HepG2 (cell line): ENCODE data around the gene CTNND2. TPM values are rescaled to one million over a fixed set of nuclear protein-coding genes. Genes with fewer than 3 reads are reported as not detected.

ENCODE experiments used
- ATAC-seq: fragments of 200-7000 bp; cut with Tn5 transposase; 3 replicates; pipeline ENCODE4 v1.9.1; 2020; ENCODE audit warnings: mild to moderate bottlenecking, moderate library complexity
- BruUV-seq: library from RNA; stranded (reverse); fragments of 400-500 nt; replicated peaks from 2 replicates; lab custom pipeline; 2021; lab: Mats Ljungman, UMichigan
- CTCF ChIA-PET: fragments of 300-600 bp; formaldehyde crosslinking; extraction: SDS; loops from one replicate; lab custom pipeline; 2021; ENCODE audit warnings: low total read pairs, inconsistent platforms, low intra/inter-chr PET ratio; lab: Yijun Ruan, JAX
- POLR2A ChIA-PET: fragments of 350-600 bp; sonication (Branson Sonifier 250); formaldehyde crosslinking; loops from one replicate; lab custom pipeline; 2020; ENCODE audit warnings: antibody characterized with exemption, inconsistent platforms; lab: Yijun Ruan, JAX
- DNase-seq: peaks from one replicate; pipeline ENCODE4 v3.0.0-alpha.2; 2015; ENCODE audit warnings: low spot score
- FAIRE-seq: peaks from 3 replicates; lab custom pipeline; 2011; peaks lifted over from hg19 to GRCh38; lab: Jason Lieb, UNC
- H2AFZ ChIP-seq: one replicate; pipeline ENCODE4 v1.6.1; 2011; ENCODE audit warnings: low read length, inconsistent platforms
- H3K27ac ChIP-seq: fragments of 300-600 bp; 3 replicates; pipeline ENCODE4 v1.8.0; 2011; ENCODE audit warnings: mixed run types, mild to moderate bottlenecking, mixed read lengths, low read length, inconsistent platforms; ENCODE audit not compliant: insufficient read depth; ENCODE audit errors: extremely low read length
- H3K27me3 ChIP-seq, 2 experiments: fragments of 200-600 bp in 1 of 2; 2 replicates in 1 of 2; 3 replicates in 1 of 2; pipeline versions ENCODE4 v1.6.0 to v1.8.0; 2011; ENCODE audit warnings: low read length in 2 of 2, mild to moderate bottlenecking in 2 of 2, moderate library complexity in 2 of 2, inconsistent platforms in 1 of 2; ENCODE audit not compliant: insufficient read depth in 2 of 2, control insufficient read depth in 1 of 2
- H3K36me3 ChIP-seq, 2 experiments: fragments of 200-600 bp in 1 of 2; replicated peaks in 1 of 2; 2 replicates in 1 of 2; 3 replicates in 1 of 2; pipeline versions ENCODE4 v1.5.1 to v1.8.0; 2011; ENCODE audit warnings: low read length in 2 of 2, inconsistent platforms in 1 of 2; ENCODE audit not compliant: insufficient read depth in 2 of 2, control insufficient read depth in 1 of 2
- H3K4me1 ChIP-seq: 2 replicates; pipeline ENCODE4 v1.5.1; 2012; ENCODE audit warnings: low read length, inconsistent platforms; ENCODE audit not compliant: insufficient read depth
- H3K4me2 ChIP-seq: 2 replicates; pipeline ENCODE4 v1.6.0; 2011; ENCODE audit warnings: low read depth, low read length, inconsistent platforms
- H3K4me3 ChIP-seq, 3 experiments: fragments of 200-600 bp in 1 of 3; sonication (generic), shearing (Covaris generic) in 1 of 3; replicated peaks in 1 of 3; 2 replicates each; pipeline ENCODE4 v1.5.1; 2011 to 2016; ENCODE audit warnings: low read length in 3 of 3, inconsistent platforms in 2 of 3, low read depth in 2 of 3, mild to moderate bottlenecking in 2 of 3, control low read depth in 1 of 3, mixed read lengths in 1 of 3; ENCODE audit not compliant: insufficient read depth in 1 of 3
- H3K79me2 ChIP-seq: one replicate; pipeline ENCODE4 v1.6.1; 2011; ENCODE audit warnings: low read length, inconsistent platforms; ENCODE audit not compliant: insufficient read depth
- H3K9ac ChIP-seq: 2 replicates; pipeline ENCODE4 v1.6.0; 2011; ENCODE audit warnings: mild to moderate bottlenecking, low read depth, low read length, inconsistent platforms; ENCODE audit not compliant: insufficient read depth
- H3K9me3 ChIP-seq: 2 replicates; pipeline ENCODE4 v1.5.1; 2012; ENCODE audit warnings: mild to moderate bottlenecking, low read length
- H4K20me1 ChIP-seq: 2 replicates; pipeline ENCODE4 v1.6.0; 2011; ENCODE audit warnings: inconsistent platforms, mild to moderate bottlenecking, low read length, moderate library complexity; ENCODE audit not compliant: insufficient read depth
- FOSL2 ChIP-seq: sonication (generic); formaldehyde crosslinking; IDR thresholded peaks from 2 replicates; pipeline ENCODE4 v1.4.0; 2020; ENCODE audit warnings: missing genetic modification reagents
- FOXP1 ChIP-seq, 2 experiments: fragments of 450-650 bp in 1 of 2; IDR thresholded peaks; 2 replicates each; pipeline ENCODE4 v1.6.1; 2017 to 2018; ENCODE audit warnings: antibody characterized with exemption in 1 of 2
- MAFF ChIP-seq: IDR thresholded peaks from 2 replicates; pipeline ENCODE4 v1.6.1; 2011; ENCODE audit warnings: low read depth, low read length, improper control_type of control experiment
- MAFK ChIP-seq, 2 experiments: IDR thresholded peaks in 1 of 2; conservative IDR thresholded peaks in 1 of 2; 2 replicates each; pipeline ENCODE4 v1.6.1; 2011; ENCODE audit warnings: improper control_type of control experiment in 2 of 2, low read length in 2 of 2
- NFE2L2 ChIP-seq: fragments of 150-350 bp; IDR thresholded peaks from 2 replicates; pipeline ENCODE4 v1.6.1; 2014; ENCODE audit warnings: low read length
- PCBP2 ChIP-seq: fragments of 200-400 bp; formaldehyde crosslinking; optimal IDR thresholded peaks from 2 replicates; pipeline ENCODE3; 2018; ENCODE audit warnings: low read length, low read depth; ENCODE audit not compliant: poor library complexity, severe bottlenecking
- ZNF253 ChIP-seq: sonication (generic); formaldehyde crosslinking; IDR thresholded peaks from 2 replicates; pipeline ENCODE4 v1.8.0; 2022; ENCODE audit warnings: mild to moderate bottlenecking, missing genetic modification reagents, borderline replicate concordance
- WGBS: methylation state at CpG from one replicate; pipeline ENCODE4 v1.1.6; 2017; ENCODE audit warnings: low lambda C conversion rate; 5-methylcytosine and 5-hydroxymethylcytosine counted together
- in situ Hi-C: cut with HindIII; loops from 2 replicates; pipeline ENCODE4 v1.10.0; 2017; ENCODE audit warnings: low pct_unique_long_range_greater_than_20kb; ENCODE audit not compliant: extremely low pct_ligation_motif_present
- intact Hi-C: fragments of 100-400 bp; cut with micrococcal nuclease; formaldehyde crosslinking; loops from one replicate; pipeline ENCODE4 v1.10.0; 2022; ENCODE audit not compliant: unreplicated experiment
- polyA plus RNA-seq, 8 experiments: library from polyadenylated mRNA; depleted of rRNA in 3 of 8; stranded (reverse) in 7 of 8; unstranded in 1 of 8; fragments of >200 nt; fragmentation: Illumina TruSeq in 4 of 8; extraction: Trizol in 4 of 8; gene quantifications; 2 replicates each; pipeline versions ENCODE4 v1.2.1 to v1.2.3, GENCODE V29; 2011 to 2016; ENCODE audit warnings: low read depth in 4 of 8, missing spikeins in 1 of 8, mixed read lengths in 1 of 8; ENCODE audit not compliant: insufficient read depth in 1 of 8
- total RNA-seq, 5 experiments: library from RNA; depleted of rRNA; stranded (reverse); fragments of >200 nt; fragmentation: Illumina TruSeq; extraction: Trizol; gene quantifications; 2 replicates each; pipeline ENCODE4 v1.2.3, GENCODE V29; 2016; ENCODE audit warnings: low read depth in 1 of 5
- TF ChIP-seq, protein P1 (sequence below): IDR thresholded peaks from 2 replicates; pipeline ENCODE4 v1.6.1; 2016; ENCODE audit warnings: low read depth

CTNND2 gene
- total and polyA plus RNA-seq, 2 of the 13 experiments (the other 11 are each of a cell fraction or from before 2014, with no cell fraction given) = not detected

DNA sequence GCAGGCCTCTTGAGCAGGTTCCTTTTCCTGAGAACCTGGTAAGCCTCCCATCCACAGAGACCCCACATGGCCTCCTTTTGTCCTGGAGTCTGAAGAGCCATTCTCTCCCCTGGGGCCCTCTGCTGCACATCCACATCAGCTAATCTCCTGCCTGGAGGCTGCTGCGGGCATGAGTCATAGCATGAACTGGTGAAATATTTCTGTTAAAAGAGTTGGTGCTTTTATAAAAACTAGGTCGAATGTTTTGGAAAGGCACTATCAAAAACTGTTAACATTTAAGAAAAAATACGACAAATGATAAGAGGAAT is 399.4 kb downstream of the CTNND2 start:
- no peak overlapping the region for H3K4me3 ChIP-seq
- no peak overlapping the region for H3K4me2 ChIP-seq
- H3K9ac ChIP-seq = no peak overlapping the region
- in situ Hi-C loops (no loop called here), intact Hi-C loops (loop anchor here (5.0 kb wide), 1 partner anchor 112 kb away; no protein-coding TSS in a partner anchor)
- no peak overlapping the region for H2AFZ ChIP-seq
- no peak for FAIRE-seq
- ChIA-PET POLR2A (no interaction called here), CTCF (no interaction called here)
- ATAC-seq = no peak
- BruUV-seq = no TSS peak
- H3K4me1 ChIP-seq = peaks cover 8% of the 10 kb centered on the region; the same call in 1 of the 2 replicates
- no peak overlapping the region for H3K27ac ChIP-seq
- TF ChIP-seq FOXP1 (IDR thresholded peaks at IDR 0.05) = no peak
- TF ChIP-seq FOXP1 (CRISPR knock-in tag; IDR thresholded peaks at IDR 0.05) = no peak
- peak; percentile 48 for TF ChIP-seq FOSL2
- DNase-seq = no peak
- no peaks in the 10 kb centered on the region; a peak in 1 of 5 replicates for H3K27me3 ChIP-seq
- 13% methylated on average over 3 of the region's 3 CpGs for WGBS
- no peaks in the 10 kb centered on the region for H4K20me1 ChIP-seq
- H3K36me3 ChIP-seq = no peaks in the 10 kb centered on the region
- H3K79me2 ChIP-seq = no peaks in the 10 kb centered on the region
- H3K9me3 ChIP-seq = no peaks in the 10 kb centered on the region

DNA sequence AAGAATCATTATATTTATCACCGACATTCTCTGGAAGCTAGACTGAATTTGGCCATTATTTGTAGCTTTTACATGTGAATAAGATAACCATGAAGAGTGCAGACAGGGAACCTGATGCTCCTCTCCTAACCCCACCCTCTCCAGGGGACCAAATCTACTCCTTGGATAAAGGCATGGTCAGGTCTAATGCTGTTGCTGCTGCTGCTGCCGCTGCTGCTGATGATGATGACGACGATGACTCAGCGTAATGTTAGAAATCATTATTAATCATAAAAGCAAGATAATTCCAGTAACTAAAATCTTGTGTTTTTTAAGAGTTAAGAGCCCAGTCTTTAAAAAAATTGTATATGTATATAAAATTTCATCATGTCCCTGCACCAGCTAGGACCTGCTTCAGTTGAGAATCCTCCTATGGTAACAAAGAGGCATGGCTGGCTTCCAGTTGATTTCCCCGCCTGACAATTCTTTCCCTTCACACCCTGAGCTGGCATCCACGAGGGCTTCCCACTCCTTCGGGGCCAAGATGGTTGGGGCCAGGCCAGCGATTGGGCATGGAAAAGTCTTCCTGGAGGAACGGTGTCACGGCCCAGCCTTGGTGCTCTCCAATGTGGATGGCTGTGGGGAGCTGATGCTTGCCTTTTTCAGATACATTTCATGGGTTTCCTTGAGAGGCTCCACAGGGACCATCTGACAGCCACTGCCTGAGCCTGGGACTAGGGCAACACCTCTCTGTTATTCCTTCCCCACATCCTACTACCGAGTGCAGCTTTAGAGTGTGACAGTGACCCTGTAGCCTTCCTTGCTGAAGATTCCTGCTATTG is 400.0 kb downstream of the CTNND2 start:
- TF ChIP-seq, protein P1, sequence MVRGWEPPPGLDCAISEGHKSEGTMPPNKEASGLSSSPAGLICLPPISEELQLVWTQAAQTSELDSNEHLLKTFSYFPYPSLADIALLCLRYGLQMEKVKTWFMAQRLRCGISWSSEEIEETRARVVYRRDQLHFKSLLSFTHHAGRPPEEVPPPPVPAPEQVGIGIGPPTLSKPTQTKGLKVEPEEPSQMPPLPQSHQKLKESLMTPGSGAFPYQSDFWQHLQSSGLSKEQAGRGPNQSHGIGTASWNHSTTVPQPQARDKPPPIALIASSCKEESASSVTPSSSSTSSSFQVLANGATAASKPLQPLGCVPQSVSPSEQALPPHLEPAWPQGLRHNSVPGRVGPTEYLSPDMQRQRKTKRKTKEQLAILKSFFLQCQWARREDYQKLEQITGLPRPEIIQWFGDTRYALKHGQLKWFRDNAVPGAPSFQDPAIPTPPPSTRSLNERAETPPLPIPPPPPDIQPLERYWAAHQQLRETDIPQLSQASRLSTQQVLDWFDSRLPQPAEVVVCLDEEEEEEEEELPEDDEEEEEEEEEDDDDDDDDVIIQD (CRISPR knock-in tag) = no peak
- TF ChIP-seq NFE2L2 (peak; percentile 70), MAFK (conservative IDR thresholded peaks at IDR 0.05 in 1 of 2, IDR thresholded peaks at IDR 0.05 in 1 of 2; ENCODE audit: low read length in 2 of 2) (peak; percentile 80 to 89), MAFF (peak; percentile 84), ZNF253 (CRISPR knock-in tag) (no peak), PCBP2 (no peak)
- no peak overlapping the region for H3K9ac ChIP-seq
- CTCF ChIA-PET = no interaction called here

More for the DNA sequence above, 400.0 kb downstream of the CTNND2 start:
- Histone ChIP-seq H3K27ac (no peak overlapping the region), H3K27me3 (no peaks in the 10 kb centered on the region; a peak in 1 of 5 replicates), H3K36me3 (no peaks in the 10 kb centered on the region), H3K4me3 (no peak overlapping the region), H3K4me2 (no peak overlapping the region), H3K9me3 (no peaks in the 10 kb centered on the region), H4K20me1 (no peaks in the 10 kb centered on the region), H2AFZ (no peak overlapping the region), H3K4me1 (peaks cover 2% of the 10 kb centered on the region; the same call in 1 of the 2 replicates), H3K79me2 (no peaks in the 10 kb centered on the region)
- WGBS = 60% methylated on average over 9 of the region's 12 CpGs
- no TSS peak for BruUV-seq
- intact Hi-C loops (no loop called here), in situ Hi-C loops (no loop called here)
- ATAC-seq (no peak), DNase-seq (no peak), FAIRE-seq (no peak)
- POLR2A ChIA-PET = no interaction called here
